Measurements from ENCODE around the gene BLMH. TPM values are rescaled to one million over a fixed set of nuclear protein-coding genes. Genes with fewer than 3 reads are reported as not detected.

The BLMH gene
- polyA plus RNA-seq, 1 of the 3 experiments (the other 2 are of a cell fraction): 19.4 TPM

DNA sequence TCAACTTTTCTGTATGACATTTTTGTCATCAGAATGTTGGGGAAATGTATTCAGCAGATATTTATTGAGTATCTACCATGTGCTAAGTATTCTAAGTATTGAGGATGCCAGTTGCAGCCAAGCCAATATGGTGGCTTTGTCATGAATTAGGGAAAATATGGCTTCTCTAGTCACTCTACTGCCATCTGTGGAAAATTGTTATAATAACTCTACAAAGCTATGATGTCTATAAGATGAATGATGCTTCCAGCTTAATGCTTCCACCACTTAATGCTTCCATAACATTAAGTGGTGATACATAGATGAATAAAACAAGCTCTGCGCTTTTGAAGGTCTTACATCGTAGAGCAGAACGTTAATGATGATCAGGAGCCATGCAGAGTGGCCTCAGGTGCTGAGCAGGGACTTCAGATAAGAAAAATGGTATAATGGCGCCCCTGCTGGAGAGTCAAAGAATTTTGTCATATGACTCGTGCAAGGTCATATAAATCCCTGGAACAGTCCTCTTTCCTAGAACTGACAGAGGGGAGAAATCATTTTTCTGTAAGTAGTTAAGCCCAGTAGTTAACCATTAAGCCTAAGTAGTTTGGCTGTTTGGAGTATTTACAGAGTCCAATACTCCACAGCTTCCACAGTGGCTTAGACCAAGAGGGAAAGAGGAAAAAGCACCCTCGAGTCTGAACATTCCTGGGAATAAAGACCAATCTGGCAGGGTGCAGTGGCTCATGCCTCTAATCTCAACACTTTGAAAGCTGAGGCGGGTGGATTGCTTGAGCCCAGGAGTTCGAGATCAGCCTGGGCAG is 44.8 kb upstream of the BLMH start (continued):
- TF ChIP-seq SIN3A (IDR thresholded peaks at IDR 0.05; ENCODE audit: borderline replicate concordance, low read depth, low read length) (no peak), RAD21 (IDR thresholded peaks at IDR 0.05; ENCODE audit: low read length) (peak; percentile 67)
- TF ChIP-seq, protein P1, sequence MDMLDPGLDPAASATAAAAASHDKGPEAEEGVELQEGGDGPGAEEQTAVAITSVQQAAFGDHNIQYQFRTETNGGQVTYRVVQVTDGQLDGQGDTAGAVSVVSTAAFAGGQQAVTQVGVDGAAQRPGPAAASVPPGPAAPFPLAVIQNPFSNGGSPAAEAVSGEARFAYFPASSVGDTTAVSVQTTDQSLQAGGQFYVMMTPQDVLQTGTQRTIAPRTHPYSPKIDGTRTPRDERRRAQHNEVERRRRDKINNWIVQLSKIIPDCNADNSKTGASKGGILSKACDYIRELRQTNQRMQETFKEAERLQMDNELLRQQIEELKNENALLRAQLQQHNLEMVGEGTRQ (IDR thresholded peaks at IDR 0.05; ENCODE audit: borderline replicate concordance, low read depth, low read length): no peak
- TF ChIP-seq, protein P2, sequence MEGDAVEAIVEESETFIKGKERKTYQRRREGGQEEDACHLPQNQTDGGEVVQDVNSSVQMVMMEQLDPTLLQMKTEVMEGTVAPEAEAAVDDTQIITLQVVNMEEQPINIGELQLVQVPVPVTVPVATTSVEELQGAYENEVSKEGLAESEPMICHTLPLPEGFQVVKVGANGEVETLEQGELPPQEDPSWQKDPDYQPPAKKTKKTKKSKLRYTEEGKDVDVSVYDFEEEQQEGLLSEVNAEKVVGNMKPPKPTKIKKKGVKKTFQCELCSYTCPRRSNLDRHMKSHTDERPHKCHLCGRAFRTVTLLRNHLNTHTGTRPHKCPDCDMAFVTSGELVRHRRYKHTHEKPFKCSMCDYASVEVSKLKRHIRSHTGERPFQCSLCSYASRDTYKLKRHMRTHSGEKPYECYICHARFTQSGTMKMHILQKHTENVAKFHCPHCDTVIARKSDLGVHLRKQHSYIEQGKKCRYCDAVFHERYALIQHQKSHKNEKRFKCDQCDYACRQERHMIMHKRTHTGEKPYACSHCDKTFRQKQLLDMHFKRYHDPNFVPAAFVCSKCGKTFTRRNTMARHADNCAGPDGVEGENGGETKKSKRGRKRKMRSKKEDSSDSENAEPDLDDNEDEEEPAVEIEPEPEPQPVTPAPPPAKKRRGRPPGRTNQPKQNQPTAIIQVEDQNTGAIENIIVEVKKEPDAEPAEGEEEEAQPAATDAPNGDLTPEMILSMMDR (IDR thresholded peaks at IDR 0.05): peak; percentile 86

DNA sequence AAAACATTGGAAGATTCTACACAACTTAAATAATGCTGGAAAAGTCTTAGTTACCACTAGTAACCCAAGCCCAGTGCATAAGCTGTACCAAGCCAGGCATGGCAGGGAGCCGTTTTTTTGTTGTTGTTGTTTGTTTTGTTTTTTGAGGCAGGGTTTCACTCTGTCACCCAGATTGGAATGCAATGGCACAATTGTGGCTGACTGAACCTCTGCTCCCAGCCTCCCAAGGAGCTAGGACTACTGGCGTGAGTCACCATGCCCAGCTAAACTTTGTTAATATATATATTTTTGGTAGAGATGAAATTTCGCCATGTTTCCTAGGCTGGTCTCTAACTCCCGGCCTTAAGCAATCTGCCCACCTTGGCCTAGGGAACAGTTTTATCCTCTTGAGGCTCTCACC is 42.7 kb upstream of the BLMH start:
- POLR2A ChIA-PET: no interaction called here
- 95% methylated on average over 4 of the region's 4 CpGs for WGBS (ENCODE audit: low lambda C conversion rate)
- H3K79me2 ChIP-seq (ENCODE audit: insufficient read depth): no peaks in the 10 kb centered on the region

More for the DNA sequence above, 42.7 kb upstream of the BLMH start:
- no peak overlapping the region for H3K27ac ChIP-seq (ENCODE audit: low read depth in 2 of 2, low read length in 1 of 2)
- no peaks in the 10 kb centered on the region for H3K27me3 ChIP-seq (ENCODE audit: insufficient read depth)
- no peaks in the 10 kb centered on the region for H3K9me3 ChIP-seq
- H3K36me3 ChIP-seq (replicated peaks in 1 of 2; ENCODE audit: control insufficient read depth in 1 of 2, insufficient read depth in 2 of 2, low read length in 1 of 2): no peaks in the 10 kb centered on the region
- H3K9me2 ChIP-seq: no peaks in the 10 kb centered on the region
- H4K20me1 ChIP-seq (ENCODE audit: insufficient read depth): no peaks in the 10 kb centered on the region
- no peak overlapping the region for H3K9ac ChIP-seq
- no peak overlapping the region for H3K4me3 ChIP-seq (ENCODE audit: low read depth in 2 of 2, low read length in 1 of 2)
- no peak overlapping the region for H2AFZ ChIP-seq (ENCODE audit: low read depth)
- TF ChIP-seq FOXM1 (IDR thresholded peaks at IDR 0.05; ENCODE audit: low read depth) (no peak), RCOR1 (IDR thresholded peaks at IDR 0.05; ENCODE audit: low read length) (no peak), RFX5 (IDR thresholded peaks at IDR 0.05; ENCODE audit: low read length) (no peak), NFIC (IDR thresholded peaks at IDR 0.05; ENCODE audit: borderline replicate concordance) (no peak), SIN3A (IDR thresholded peaks at IDR 0.05; ENCODE audit: borderline replicate concordance, low read depth, low read length) (no peak), EZH2phosphoT487 (IDR thresholded peaks at IDR 0.05; ENCODE audit: borderline replicate concordance, low read depth) (no peak), MEF2A (IDR thresholded peaks at IDR 0.05; ENCODE audit: borderline replicate concordance, low read depth) (no peak)
- TF ChIP-seq, protein P3, sequence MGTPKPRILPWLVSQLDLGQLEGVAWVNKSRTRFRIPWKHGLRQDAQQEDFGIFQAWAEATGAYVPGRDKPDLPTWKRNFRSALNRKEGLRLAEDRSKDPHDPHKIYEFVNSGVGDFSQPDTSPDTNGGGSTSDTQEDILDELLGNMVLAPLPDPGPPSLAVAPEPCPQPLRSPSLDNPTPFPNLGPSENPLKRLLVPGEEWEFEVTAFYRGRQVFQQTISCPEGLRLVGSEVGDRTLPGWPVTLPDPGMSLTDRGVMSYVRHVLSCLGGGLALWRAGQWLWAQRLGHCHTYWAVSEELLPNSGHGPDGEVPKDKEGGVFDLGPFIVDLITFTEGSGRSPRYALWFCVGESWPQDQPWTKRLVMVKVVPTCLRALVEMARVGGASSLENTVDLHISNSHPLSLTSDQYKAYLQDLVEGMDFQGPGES (IDR thresholded peaks at IDR 0.05; ENCODE audit: low read depth, low read length): no peak
- peaks cover 11% of the 10 kb centered on the region for H3F3A ChIP-seq (replicated peaks; ENCODE audit: insufficient read depth)
- DNase-seq: no peak
- CTCF ChIA-PET: interaction anchor here (0.8 to 3.4 kb wide), 4 partner anchors 8 to 229 kb away, joined by 3 to 22 read pairs (median 4); no protein-coding TSS in a partner anchor
- peaks cover 2 to 8% of the 10 kb centered on the region in 2 experiments; a peak in 2 of 4 replicates for H3K4me1 ChIP-seq (ENCODE audit: control insufficient read depth in 1 of 2, insufficient read depth in 2 of 2, low read depth in 1 of 2, low read length in 1 of 2)
- H3K4me2 ChIP-seq: no peak overlapping the region
